ENCODE results near the gene NTN3.

The NTN3 gene

DNA sequence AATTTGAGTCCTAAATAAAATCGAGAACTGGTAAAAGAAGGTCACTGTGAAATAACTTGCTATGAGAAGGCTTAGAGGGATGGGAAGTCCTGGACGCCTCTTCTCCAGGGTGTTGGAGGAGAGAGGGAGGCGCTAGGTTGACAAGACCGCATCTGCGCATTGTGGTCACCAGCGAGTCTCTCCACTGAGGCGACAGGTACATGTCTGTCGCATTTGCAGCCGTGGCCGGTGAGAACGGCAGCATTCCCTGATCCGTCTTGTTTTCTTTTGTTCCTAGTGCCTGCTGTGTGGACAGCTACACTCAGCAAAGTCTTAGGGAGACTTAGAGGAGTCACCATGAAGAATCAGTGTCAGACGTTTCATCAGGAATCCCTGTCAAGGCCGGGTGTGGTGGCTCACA lies 34.6 kb downstream of the NTN3 start:
- H3K4me3 ChIP-seq (ENCODE audit: low read length) = no peak overlapping the region
- H3K36me3 ChIP-seq (ENCODE audit: control insufficient read depth, low read depth, low read length) = no peaks in the 10 kb centered on the region
- H3K27ac ChIP-seq (ENCODE audit: low read length) = no peak overlapping the region
- no peaks in the 10 kb centered on the region for H3K4me1 ChIP-seq (ENCODE audit: control insufficient read depth, low read depth, low read length)
- H3K9ac ChIP-seq (ENCODE audit: low read length) = no peak overlapping the region
- H3K27me3 ChIP-seq (ENCODE audit: control insufficient read depth, insufficient read depth, low read length) = no peaks in the 10 kb centered on the region
- no peaks in the 10 kb centered on the region for H3K9me3 ChIP-seq (ENCODE audit: control insufficient read depth, low read depth, low read length)

DNA sequence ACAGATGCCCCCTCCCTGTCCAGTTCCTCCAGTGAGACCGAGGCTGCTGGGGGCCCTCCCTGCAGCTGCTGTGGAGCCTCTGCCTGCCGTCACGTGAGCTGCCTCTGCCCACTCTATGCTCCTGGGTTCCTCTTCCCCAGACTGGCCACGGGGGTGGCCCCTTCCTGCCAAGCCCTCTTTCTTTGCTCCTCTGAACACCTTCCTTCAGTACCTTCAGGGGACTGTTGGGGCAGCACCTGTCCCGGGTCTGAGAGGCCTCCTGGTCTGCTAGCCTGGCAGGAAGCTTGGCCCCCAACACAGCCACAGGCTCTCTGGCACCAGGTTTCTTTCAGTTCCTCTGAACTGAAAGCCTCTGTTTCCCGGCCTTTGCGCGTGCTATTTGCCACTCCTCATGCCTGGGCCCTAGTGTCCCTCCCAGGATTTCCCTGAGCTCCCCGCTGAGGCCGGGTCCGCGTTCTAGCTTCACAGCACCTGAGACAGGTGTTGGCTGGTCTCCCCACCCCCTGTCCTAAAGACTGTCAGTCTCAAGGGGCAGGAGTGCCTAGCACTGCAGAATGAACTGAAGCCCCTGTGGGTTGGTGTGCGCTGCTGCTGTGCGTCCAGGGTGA lies 36.1 kb downstream of the NTN3 start:
- Histone ChIP-seq H3K4me3 (ENCODE audit: low read length) (no peak overlapping the region), H3K36me3 (ENCODE audit: control insufficient read depth, low read depth, low read length) (no peaks in the 10 kb centered on the region), H3K4me1 (ENCODE audit: control insufficient read depth, low read depth, low read length) (no peaks in the 10 kb centered on the region), H3K27me3 (ENCODE audit: control insufficient read depth, insufficient read depth, low read length) (no peaks in the 10 kb centered on the region), H3K27ac (ENCODE audit: low read length) (no peak overlapping the region), H3K9me3 (ENCODE audit: control insufficient read depth, low read depth, low read length) (no peaks in the 10 kb centered on the region), H3K9ac (ENCODE audit: low read length) (no peak overlapping the region)

DNA sequence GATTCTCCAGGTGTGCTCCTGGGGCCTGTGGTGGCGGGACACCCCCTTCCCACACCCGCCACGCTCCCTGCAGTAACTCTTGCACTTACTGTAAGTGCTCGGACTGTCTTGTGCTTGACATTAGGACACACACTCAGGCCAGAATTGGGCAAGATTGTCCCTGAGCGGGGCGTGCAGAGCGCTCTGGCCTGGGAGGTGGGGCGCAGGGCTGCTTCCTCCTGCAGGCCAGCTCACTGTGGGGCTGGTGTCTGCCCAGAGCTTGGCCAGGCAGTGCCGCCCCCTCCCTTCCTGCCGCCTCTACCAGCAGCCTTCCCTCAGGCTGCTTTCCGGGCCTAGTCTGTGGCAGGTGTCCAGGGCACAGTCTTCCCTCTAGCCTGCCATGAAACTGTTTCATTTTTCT lies 36.6 kb downstream of the NTN3 start:
- Histone ChIP-seq H3K4me3 (ENCODE audit: low read length) (no peak overlapping the region), H3K27ac (ENCODE audit: low read length) (no peak overlapping the region), H3K36me3 (ENCODE audit: control insufficient read depth, low read depth, low read length) (no peaks in the 10 kb centered on the region), H3K27me3 (ENCODE audit: control insufficient read depth, insufficient read depth, low read length) (no peaks in the 10 kb centered on the region), H3K4me1 (ENCODE audit: control insufficient read depth, low read depth, low read length) (peaks cover 1% of the 10 kb centered on the region), H3K9ac (ENCODE audit: low read length) (no peak overlapping the region), H3K9me3 (ENCODE audit: control insufficient read depth, low read depth, low read length) (no peaks in the 10 kb centered on the region)

DNA sequence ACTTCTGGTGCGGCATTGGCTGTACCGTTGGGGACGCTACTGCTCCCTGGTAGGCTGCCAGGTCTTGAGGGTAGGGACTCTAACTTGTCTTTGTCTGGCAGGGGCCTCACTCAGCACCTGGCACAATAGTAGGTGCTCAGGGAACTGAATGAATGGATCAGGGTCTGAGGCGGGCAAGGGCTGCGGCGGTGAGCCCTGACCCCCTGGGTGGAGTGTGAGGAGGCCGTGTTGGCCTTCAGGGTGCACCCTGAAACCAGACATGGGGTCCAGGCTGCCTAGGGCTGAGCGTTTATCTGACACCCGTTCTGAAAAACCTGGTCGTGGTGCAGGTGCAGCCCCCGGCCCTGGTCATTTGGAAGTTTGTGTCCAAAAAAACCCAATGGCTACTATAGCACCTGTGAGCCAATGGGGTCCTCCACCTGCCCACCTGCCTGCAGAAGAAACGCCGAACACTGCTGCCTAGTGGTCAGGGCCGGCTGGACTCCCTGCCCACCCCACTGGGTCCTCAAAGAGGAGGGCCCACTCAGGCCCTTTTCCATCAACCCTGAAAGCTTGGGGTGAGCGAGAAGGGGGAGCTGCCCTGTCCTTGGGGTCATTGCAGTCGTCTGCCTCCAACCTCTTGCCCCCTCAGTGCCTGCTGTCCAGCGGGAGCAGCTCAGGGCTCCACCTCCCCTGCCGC lies 37.8 kb downstream of the NTN3 start:
- H3K36me3 ChIP-seq (ENCODE audit: control insufficient read depth, low read depth, low read length) = no peaks in the 10 kb centered on the region
- no peaks in the 10 kb centered on the region for H3K9me3 ChIP-seq (ENCODE audit: control insufficient read depth, low read depth, low read length)
- H3K4me3 ChIP-seq (ENCODE audit: low read length) = no peak overlapping the region
- no peak overlapping the region for H3K9ac ChIP-seq (ENCODE audit: low read length)
- no peak overlapping the region for H3K27ac ChIP-seq (ENCODE audit: low read length)
- no peaks in the 10 kb centered on the region for H3K27me3 ChIP-seq (ENCODE audit: control insufficient read depth, insufficient read depth, low read length)
- H3K4me1 ChIP-seq (ENCODE audit: control insufficient read depth, low read depth, low read length) = peaks cover 4% of the 10 kb centered on the region

DNA sequence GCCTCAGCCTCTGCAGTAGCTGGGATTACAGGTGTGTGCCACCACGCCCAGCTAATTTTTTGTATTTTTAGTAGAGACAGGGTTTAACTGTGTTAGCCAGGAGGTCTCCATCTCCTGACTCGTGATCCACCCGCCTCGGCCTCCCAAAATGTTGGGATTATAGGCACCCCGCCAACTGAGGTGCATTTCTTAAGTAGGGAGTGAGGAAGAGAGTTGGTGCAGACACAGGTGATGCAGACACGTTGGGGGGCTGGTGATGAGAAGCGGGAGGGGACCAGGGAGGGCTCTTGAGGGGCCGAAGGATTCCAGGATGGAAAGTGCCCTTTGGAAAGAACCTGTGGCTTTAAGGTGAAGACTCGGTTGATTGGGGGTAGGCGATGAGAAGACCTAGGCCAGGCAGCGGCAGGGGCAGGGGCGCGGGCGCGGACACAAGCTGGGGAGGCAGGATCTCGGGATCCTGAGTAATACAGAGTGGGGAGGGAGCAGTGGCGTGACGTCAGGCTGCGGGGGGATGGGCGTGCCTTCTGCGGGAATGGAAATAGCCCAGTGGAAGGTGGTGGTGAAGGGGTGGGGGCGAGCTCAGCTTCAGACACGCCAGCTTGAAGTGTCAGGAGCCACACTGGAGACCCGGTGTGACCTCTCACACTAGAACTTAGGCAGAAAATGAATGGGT lies 40.2 kb downstream of the NTN3 start:
- Histone ChIP-seq H3K9ac (ENCODE audit: low read length) (no peak overlapping the region), H3K9me3 (ENCODE audit: control insufficient read depth, low read depth, low read length) (no peaks in the 10 kb centered on the region), H3K4me3 (ENCODE audit: low read length) (no peak overlapping the region), H3K36me3 (ENCODE audit: control insufficient read depth, low read depth, low read length) (no peaks in the 10 kb centered on the region), H3K4me1 (ENCODE audit: control insufficient read depth, low read depth, low read length) (peaks cover 4% of the 10 kb centered on the region), H3K27me3 (ENCODE audit: control insufficient read depth, insufficient read depth, low read length) (no peaks in the 10 kb centered on the region), H3K27ac (ENCODE audit: low read length) (no peak overlapping the region)

DNA sequence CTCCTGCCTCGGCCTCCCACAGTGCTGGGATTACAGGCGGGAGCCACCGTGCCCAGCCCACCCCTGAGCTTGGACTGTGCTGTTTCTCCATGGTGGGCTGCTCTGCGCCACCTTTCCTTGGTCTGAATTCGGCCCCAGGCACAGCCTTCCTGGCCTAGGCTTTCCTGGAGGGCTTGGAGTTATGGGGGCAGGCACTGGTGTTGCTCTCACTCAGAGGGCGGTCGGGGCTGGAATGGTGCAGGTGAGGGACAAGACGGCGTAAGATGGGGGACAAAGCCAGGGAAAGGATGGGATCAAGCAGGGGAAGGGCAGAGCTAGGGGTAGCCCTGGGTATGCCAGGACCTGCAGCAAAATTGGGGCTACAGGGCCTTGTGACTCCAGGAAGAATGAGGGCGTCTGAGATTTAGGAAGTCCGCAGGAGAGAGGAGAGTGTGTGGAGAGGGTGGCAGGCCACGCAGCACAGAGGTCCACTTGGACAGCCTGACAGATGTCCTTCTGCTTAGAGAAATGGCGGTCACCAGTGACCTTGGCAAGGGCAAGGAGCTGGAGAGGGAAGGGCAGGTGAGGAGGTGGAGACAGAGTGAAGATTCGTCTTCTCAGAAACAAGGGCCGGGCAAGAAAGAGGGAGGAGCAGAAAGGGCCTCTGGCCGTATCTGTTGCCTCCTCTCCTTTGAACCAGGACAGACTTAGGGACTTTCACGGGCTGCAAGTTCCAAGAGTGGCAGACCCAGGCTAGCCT lies 41.1 kb downstream of the NTN3 start:
- Histone ChIP-seq H3K4me1 (ENCODE audit: control insufficient read depth, low read depth, low read length) (peaks cover 4% of the 10 kb centered on the region), H3K4me3 (ENCODE audit: low read length) (no peak overlapping the region), H3K36me3 (ENCODE audit: control insufficient read depth, low read depth, low read length) (no peaks in the 10 kb centered on the region), H3K9me3 (ENCODE audit: control insufficient read depth, low read depth, low read length) (no peaks in the 10 kb centered on the region), H3K27me3 (ENCODE audit: control insufficient read depth, insufficient read depth, low read length) (no peaks in the 10 kb centered on the region), H3K27ac (ENCODE audit: low read length) (no peak overlapping the region), H3K9ac (ENCODE audit: low read length) (no peak overlapping the region)

DNA sequence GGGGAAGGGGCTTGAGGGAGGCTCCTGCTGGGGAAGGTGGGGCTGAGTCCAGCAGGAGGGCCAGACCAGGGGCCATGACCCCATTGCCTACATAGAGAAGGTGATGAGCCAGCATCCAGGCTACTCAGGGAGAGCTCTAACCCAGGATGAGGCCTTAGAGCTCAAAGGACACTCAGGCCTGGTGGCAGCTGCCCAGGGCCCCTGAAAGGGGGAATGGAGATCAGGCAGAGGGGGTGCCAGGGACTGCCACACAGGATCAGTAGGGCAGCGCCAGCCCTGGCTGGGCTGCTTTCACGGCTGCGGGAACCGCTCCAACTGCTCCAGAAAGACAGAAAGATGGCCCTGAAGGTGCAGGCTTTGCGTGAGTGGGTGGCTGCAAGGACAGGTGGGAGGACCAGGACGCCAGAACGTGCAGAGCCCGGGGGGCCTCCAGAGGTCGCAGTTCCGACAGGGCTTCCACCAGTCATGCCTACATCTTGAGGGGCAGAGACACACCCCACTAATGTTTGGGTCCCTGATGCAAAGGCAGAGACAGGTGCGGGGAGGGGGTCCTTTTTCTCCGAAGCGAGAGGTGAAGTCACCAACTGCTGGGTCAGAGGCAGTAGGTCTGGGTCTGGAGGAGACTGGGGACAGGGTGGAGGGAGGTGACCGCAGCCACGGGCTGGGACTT lies 41.8 kb downstream of the NTN3 start:
- Histone ChIP-seq H3K36me3 (ENCODE audit: control insufficient read depth, low read depth, low read length) (no peaks in the 10 kb centered on the region), H3K4me1 (ENCODE audit: control insufficient read depth, low read depth, low read length) (peaks cover 4% of the 10 kb centered on the region), H3K4me3 (ENCODE audit: low read length) (peak overlapping the region; percentile 72), H3K27me3 (ENCODE audit: control insufficient read depth, insufficient read depth, low read length) (no peaks in the 10 kb centered on the region), H3K27ac (ENCODE audit: low read length) (peak overlapping the region; percentile 63), H3K9me3 (ENCODE audit: control insufficient read depth, low read depth, low read length) (no peaks in the 10 kb centered on the region), H3K9ac (ENCODE audit: low read length) (peak overlapping the region; percentile 73)

DNA sequence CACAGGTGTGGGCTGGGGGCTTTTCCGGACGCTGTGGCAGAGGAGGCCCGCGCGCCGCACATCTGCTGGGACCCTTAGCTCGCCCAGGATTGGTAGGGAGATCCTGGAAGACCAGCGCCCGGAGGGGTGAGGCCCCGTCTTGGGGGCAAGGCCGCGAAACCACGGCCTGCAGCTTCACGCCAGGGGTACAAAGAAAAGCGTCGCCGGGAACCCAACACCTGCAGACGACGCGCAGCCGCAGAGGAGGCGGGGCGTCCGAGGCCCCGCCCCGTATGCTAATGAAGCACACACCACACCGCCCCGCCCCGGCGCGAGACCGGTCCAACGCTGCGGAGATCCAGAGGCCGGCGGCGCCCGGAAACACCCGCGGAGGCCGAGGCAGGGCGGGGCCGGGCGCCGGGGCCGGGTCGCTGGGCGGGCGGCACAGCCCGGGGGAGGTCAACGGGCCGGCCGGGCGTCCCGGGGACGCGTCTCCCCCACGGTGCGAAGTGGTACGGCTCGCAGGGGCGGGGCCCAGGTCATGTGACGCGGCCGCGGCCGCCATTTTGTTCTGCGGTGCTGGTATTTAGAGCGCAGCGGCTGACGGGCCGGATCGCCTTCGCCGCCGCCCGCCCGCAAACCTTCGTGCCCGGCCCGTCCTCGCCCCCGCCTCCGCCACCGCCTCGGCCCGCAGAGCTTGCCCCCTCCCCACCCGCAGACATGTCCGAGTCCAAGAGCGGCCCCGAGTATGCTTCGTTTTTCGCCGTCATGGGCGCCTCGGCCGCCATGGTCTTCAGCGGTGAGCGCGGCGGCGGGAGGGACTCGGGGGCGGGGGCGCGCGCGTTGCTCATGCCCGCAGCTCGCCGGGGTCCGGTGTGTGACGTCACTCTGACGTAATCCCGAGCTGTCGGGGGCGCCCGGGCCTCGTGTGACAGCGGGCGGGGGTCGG lies 42.6 kb downstream of the NTN3 start, which contains the start of gene ATP6V0C:
ATP6V0C (plus strand) TSS at position 548 of the 928 bp plus-strand sequence; CDS start at position 700, 152 bp downstream.
- H3K4me1 ChIP-seq (ENCODE audit: control insufficient read depth, low read depth, low read length) = peaks cover 4% of the 10 kb centered on the region
- H3K27ac ChIP-seq (ENCODE audit: low read length) = peak within 1 kb of the TSS; percentile 63

DNA sequence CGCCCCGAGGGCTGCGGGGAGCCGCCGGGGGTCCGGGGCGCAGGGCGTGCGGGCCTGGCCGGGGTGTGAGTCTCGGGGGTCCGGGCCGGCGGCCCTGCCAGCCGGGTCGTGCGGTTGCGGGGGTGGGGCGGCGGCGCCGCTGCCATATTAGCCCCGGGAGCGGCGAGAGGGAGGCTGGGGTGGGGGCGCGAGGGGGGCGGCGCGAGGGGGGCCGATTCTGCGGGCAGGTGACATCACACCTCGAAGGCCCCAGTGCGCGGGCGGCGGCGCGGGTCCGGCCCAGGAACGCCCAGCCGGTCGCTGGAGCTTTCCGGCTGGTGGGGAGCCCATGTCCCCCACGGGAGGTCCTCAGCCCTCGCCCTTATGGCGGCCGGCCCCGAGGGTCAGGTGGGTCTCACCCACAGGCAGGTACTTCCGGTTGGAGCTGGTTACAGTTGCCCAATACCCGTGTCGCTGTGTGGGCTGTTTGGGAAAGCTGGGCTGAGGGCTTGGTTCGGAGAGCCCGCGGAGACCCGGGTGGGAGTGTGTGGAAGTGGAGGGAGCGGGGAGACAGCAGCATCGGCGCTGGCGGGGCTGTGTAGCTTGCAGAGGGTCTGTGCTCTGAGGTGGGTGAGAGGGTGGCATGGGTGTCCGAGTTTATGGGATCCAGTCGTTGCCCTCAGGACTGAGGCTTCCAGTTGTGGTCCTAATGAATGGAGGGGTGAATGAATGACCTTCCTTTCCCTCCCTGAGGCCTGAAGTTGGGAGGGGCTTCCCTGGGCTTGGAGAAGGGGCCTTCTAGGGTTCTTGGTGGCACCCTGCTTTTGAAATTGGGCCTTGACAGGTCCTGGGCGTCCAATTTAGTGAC lies 43.5 kb downstream of the NTN3 start:
- H3K9me3 ChIP-seq (ENCODE audit: control insufficient read depth, low read depth, low read length) = no peaks in the 10 kb centered on the region
- peaks cover 4% of the 10 kb centered on the region for H3K4me1 ChIP-seq (ENCODE audit: control insufficient read depth, low read depth, low read length)
- H3K9ac ChIP-seq (ENCODE audit: low read length) = peak overlapping the region; percentile 55
- H3K4me3 ChIP-seq (ENCODE audit: low read length) = peak overlapping the region; percentile 72
- H3K36me3 ChIP-seq (ENCODE audit: control insufficient read depth, low read depth, low read length) = no peaks in the 10 kb centered on the region
- H3K27ac ChIP-seq (ENCODE audit: low read length) = no peak overlapping the region
- no peaks in the 10 kb centered on the region for H3K27me3 ChIP-seq (ENCODE audit: control insufficient read depth, insufficient read depth, low read length)

More for the DNA sequence above, 42.6 kb downstream of the NTN3 start, which contains the start of gene ATP6V0C:
- H3K36me3 ChIP-seq (ENCODE audit: control insufficient read depth, low read depth, low read length) = no peaks in the 10 kb centered on the region
- no peaks in the 10 kb centered on the region for H3K27me3 ChIP-seq (ENCODE audit: control insufficient read depth, insufficient read depth, low read length)
- H3K9ac ChIP-seq (ENCODE audit: low read length) = peak within 1 kb of the TSS; percentile 73
- no peaks in the 10 kb centered on the region for H3K9me3 ChIP-seq (ENCODE audit: control insufficient read depth, low read depth, low read length)
- peak within 1 kb of the TSS; percentile 72 for H3K4me3 ChIP-seq (ENCODE audit: low read length)
